Activated T-helper 1 cell treated with Interleukin-2 at 50 U/mL for 16 hours (primary cell): Measurements from ENCODE around the gene SH3GL2.

ENCODE experiments used
- DNase-seq: peaks from one replicate; pipeline ENCODE4 v3.0.0-alpha.2; 2020; ENCODE audit warnings: low read depth

SH3GL2 gene

GRCh38 chr9:17611342-17611741, 32.5 kb downstream of the SH3GL2 start:
- no peak for DNase-seq

- no peak for DNase-seq
These were observed 33.1 kb downstream of the SH3GL2 start for GRCh38 chr9:17611917-17612316.

- DNase-seq = no peak
These were observed 34.9 kb downstream of the SH3GL2 start for GRCh38 chr9:17613758-17614157.

GRCh38 chr9:17614250-17614649, 35.4 kb downstream of the SH3GL2 start:
- DNase-seq = no peak

GRCh38 chr9:17614903-17615302, 36.0 kb downstream of the SH3GL2 start:
- no peak for DNase-seq

GRCh38 chr9:17622141-17622540, 43.3 kb downstream of the SH3GL2 start:
- no peak for DNase-seq

GRCh38 chr9:17622749-17623148, 43.9 kb downstream of the SH3GL2 start:
- no peak for DNase-seq

- DNase-seq = no peak
These were observed 45.1 kb downstream of the SH3GL2 start for GRCh38 chr9:17623965-17624364.

GRCh38 chr9:17624571-17624970, 45.7 kb downstream of the SH3GL2 start:
- DNase-seq = no peak

- no peak for DNase-seq
These were observed 47.0 kb downstream of the SH3GL2 start for GRCh38 chr9:17625644-17626388.

GRCh38 chr9:17627641-17628040, 48.8 kb downstream of the SH3GL2 start:
- DNase-seq = no peak

- DNase-seq = no peak
These were observed 49.8 kb downstream of the SH3GL2 start for GRCh38 chr9:17628624-17629023.

- no peak for DNase-seq
These were observed 51.7 kb downstream of the SH3GL2 start for GRCh38 chr9:17630531-17630949.

- no peak for DNase-seq
These were observed 52.5 kb downstream of the SH3GL2 start for GRCh38 chr9:17631396-17631795.

- no peak for DNase-seq
These were observed 54.1 kb downstream of the SH3GL2 start for GRCh38 chr9:17632994-17633393.

GRCh38 chr9:17635115-17635890, 56.4 kb downstream of the SH3GL2 start:
- no peak for DNase-seq

GRCh38 chr9:17636349-17636748, 57.5 kb downstream of the SH3GL2 start:
- no peak for DNase-seq

- no peak for DNase-seq
These were observed 58.0 kb downstream of the SH3GL2 start for GRCh38 chr9:17636821-17637220.

GRCh38 chr9:17637229-17637628, 58.4 kb downstream of the SH3GL2 start:
- no peak for DNase-seq

- no peak for DNase-seq
These were observed 69.7 kb downstream of the SH3GL2 start for GRCh38 chr9:17648516-17648915.

- DNase-seq = no peak
These were observed 72.9 kb downstream of the SH3GL2 start for GRCh38 chr9:17651725-17652124.

- DNase-seq = no peak
These were observed 75.1 kb downstream of the SH3GL2 start for GRCh38 chr9:17653947-17654465.

GRCh38 chr9:17656889-17657288, 78.0 kb downstream of the SH3GL2 start:
- DNase-seq = no peak
